Fibroblast of skin of right biceps (primary cell): ENCODE data around the gene TROAP.
"Not testable (repeated sequence)": the region's sequence is repeated elsewhere in the genome, so short reads cannot be mapped to it uniquely, and the experiment has no call there.

Source experiments
- DNase-seq: peaks from one replicate; pipeline ENCODE4 v3.0.0-alpha.2; 2013

Gene TROAP

GRCh38 chr12:49322708-49323523 lies at the start of gene TROAP:
Gene TROAP (plus strand): TSS chr12:49323255. CDS start chr12:49323609, 354 bp downstream.
- DNase-seq = peak; percentile 99

- no peak for DNase-seq
Measured at GRCh38 chr12:49273726-49274395, 49.2 kb upstream of the TROAP start.

DNA sequence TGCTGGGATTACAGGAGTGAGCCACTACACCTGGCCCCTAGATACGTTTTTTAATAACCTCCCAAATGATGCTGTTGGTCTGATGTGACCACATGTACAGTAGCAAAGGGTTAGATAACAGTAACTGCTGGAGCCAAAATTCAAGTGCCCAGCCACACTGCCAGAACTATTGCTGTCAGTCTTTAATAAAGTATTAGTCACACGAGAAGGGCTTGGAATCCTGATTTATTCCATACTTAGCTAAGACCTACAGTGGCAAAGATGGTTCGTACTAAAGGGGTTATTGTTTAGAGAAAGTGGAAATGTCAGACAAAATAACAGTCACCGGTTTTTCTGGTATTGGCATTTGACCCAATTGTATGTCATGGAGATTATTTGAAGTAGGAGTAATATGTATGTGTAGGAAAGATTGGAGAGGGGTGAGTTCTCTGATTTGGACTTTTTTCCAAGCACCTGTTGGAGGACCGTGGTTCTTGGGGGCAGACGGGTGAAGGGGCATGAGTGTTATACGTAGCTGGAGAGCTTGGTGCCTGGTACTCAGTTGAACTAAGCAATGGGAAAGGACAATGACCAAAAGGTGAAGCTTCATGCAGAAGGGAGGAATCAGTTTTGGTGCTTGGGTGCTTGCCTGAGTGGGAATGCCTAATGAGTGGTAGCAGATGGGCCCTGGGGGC lies 48.5 kb upstream of the TROAP start:
- no peak for DNase-seq

GRCh38 chr12:49276304-49277290 lies 46.5 kb upstream of the TROAP start:
- no peak for DNase-seq

DNA sequence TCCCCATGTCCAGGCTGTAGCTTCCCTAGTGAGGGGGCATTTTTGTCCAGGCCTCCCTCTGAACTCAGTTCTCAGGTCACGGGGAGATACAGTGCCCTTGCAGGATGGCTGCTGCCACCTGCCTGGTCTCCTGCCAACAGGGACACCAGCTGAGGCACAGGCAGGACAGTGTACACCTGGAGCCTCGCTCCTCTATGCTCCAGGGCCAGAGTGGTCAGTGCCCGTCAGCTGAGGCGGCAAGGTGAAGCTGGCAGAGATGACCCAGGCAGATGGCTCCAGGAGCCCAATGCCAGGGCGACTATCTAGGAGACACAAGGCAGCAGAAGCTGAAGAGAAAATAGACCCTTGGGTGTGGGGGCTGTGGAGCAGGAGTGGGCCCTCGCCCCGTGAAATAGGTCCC lies 45.6 kb upstream of the TROAP start:
- no peak for DNase-seq

DNA sequence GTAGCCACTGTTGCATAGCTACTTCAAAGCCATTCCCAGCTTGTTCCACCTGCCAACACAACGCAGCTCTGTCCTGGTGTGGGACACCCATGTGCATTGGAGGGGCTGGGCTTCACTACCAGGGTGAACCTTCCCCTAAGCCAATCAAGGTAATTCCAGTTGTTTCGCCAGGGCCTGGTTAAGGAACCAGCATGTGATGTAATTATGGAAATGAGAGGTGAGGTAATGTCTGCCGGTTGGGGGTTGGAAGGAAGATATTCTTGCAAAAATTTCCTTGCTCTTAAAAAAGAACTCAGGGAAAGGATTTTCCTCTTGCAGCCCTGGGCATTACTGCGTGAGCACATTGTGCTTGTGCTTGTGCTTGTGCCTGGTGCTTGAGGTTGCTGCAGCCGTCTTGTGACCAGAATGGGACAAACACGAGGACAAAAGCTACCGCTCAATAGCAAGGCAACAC lies 43.3 kb upstream of the TROAP start:
- no peak for DNase-seq

GRCh38 chr12:49280545-49280944 lies 42.5 kb upstream of the TROAP start:
- not testable (repeated sequence) for DNase-seq

DNA sequence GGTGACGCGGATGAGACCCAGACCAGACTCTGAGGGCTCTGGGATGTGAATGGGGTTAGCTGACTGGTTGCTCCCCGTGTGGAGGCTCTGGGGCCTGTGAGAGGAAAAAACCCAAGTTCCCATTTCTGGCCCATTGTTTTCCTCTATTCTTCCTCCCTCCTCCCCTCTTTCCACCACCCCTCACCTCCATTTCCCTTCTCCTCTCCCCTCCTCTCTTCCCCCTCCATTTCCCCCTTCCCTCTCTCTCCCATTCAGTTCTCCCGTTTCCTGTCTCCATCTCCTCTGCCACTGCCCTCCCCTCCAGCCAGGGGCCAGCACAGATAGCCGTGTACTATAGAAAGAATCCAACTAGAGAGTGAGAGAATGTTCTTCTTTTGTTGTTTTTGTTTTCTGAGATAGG lies 40.8 kb upstream of the TROAP start:
- DNase-seq = no peak

- not testable (repeated sequence) for DNase-seq
Measured at GRCh38 chr12:49282740-49283375, 40.2 kb upstream of the TROAP start.

DNA sequence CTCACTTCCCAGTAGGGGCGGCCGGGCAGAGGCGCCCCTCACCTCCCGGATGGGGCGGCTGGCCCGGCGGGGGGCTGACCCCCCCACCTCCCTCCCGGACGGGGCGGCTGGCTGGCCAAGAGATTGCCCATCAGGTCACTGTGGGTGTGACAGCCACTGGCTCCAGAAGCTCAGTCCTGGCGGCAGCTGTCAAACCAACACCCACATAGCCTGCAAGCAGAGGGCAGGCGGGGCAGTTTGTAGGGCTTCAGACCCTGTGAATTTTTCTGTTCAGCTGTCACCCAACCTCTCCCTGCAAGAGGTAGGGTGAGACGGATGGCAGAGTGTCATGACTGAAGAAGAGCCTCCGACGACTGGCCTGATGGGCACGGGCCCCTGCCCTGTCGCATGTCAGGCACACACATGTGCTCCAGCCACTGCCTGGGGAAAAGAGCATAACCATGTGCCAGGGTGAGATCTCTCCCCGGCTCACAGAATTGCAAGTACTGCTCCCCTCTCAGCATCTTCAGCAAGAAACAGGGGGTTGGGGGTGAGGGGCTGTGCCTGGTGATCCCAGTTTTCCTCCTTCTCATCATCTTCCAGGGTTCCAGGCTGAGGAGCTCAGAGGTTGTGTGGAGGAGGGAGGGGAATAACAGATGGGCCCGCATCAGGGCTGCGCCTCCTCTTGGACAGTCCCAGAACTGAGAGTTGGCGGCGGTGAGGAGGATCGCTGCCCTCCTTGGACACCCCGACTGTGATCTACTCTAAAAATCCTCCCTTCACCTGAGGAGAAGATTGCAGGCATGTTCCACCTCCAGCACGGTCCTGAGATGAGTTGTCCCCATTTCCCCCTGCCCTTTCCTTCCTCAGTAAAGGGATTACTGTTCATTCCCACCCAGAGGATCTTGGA lies 39.3 kb upstream of the TROAP start:
- no peak for DNase-seq

- no peak for DNase-seq
Measured at GRCh38 chr12:49284672-49285071, 38.4 kb upstream of the TROAP start.

DNA sequence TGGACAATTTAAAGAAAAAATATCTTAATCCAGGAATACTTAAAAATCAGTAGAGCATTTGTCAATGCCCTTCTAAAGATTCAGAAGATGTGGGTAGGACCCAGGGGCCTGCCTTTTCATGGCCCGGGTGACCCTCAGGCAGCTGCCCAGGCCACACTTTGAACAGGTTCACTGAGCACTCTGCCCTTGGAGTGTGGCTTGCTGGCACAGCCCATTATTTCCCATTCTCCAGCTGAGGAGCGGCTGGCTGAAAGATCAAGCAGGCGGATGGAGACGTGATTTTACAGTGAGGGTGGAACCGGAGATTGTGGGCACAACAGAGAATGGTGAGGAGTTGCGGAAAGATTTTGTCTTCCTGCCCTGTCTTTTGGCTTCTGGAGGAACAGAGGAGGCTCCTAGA lies 35.2 kb upstream of the TROAP start:
- DNase-seq = no peak

GRCh38 chr12:49288412-49288853 lies 34.6 kb upstream of the TROAP start:
- DNase-seq = peak; percentile 46

GRCh38 chr12:49288922-49289555 lies 34.0 kb upstream of the TROAP start:
- no peak for DNase-seq

DNA sequence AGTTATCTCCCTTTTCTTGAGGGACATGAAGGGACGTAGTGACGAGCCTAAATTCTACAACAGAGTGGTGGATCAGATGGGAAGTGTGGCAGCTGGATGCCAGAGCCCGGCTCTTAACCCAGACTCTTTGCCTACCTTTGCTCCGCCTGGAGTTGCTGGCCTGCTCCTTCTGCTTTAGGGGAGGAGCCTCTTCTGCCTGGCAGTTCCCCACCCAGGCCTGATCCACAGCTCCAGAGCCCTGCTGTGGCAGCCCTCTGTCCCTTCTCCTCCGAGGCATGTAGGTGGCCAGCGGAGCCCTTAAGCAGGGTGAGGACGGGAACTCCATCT lies 30.4 kb upstream of the TROAP start:
- DNase-seq = no peak

DNA sequence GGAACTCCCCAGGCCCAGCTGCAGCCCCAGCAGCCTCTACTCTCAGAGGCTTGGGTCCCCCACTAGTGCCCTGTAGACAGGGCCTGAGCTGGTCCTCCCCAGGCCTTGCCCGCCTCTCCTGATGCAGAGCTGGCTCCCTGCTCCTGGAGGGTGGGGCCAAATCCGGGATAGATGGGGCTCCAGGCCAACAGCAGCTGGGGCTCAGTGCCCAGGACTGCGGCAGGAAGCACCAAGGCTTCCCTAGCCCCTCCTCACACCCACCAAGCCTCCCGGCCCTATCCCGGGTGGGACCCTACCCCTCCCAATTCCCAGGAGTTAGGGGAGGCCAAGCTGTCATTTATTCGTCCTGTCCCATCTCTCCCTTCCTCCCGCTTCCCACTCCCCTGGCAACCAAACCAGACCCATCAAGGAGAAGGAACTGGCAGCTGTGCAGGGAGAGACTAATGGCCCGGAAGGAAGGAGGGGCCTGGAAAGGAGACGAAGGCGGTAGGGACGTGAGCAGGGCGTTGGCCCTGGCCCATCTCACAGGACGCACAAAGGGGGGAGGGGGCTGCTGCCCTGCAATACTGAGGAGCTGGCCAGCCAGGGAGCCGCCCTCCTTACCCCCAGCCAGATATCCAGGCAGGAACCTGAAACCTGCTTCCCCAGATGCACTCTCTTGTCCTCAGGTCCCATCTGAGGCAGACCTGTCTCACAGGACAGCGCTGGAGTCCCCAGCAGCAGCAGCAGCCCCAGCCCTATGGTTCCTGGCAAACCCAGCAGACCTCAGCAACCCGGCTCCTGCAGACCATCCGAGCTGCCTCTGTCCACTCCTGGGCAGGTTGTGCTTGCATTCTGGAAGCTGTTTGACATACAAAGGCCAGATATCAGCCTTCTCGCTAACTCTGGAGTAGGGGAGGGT lies 29.7 kb upstream of the TROAP start:
- DNase-seq = no peak

GRCh38 chr12:49294086-49294803 lies 28.8 kb upstream of the TROAP start:
- DNase-seq = no peak

DNA sequence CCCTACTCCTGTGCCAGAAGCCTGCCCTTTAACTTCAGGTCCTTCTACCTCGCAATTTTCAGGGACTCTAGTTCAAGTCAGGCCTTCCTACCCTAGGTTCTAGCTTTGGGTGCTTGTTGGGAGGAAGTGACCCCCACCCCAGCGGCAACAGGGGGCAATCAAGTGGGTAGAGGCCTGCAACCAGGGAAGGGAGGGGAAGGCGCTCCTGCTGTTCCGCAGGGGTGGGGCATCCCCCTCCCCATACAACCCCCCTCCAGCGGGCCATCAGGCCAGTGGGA lies 28.3 kb upstream of the TROAP start:
- no peak for DNase-seq
